ENCODE data around the gene PARP15.

The PARP15 gene

DNA sequence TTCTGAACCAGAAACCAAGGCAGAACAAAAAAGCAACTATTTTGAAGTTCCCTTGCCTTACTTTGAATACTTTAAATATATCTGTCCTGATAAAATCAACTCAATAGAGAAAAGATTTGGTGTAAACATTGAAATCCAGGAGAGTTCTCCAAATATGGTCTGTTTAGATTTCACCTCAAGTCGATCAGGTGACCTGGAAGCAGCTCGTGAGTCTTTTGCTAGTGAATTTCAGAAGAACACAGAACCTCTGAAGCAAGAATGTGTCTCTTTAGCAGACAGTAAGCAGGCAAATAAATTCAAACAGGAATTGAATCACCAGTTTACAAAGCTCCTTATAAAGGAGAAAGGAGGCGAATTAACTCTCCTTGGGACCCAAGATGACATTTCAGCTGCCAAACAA lies 8.7 kb upstream of the PARP15 start:
- in situ Hi-C loops (cut with MboI; ENCODE audit: low sequenced_read_pairs): no loop called here

DNA sequence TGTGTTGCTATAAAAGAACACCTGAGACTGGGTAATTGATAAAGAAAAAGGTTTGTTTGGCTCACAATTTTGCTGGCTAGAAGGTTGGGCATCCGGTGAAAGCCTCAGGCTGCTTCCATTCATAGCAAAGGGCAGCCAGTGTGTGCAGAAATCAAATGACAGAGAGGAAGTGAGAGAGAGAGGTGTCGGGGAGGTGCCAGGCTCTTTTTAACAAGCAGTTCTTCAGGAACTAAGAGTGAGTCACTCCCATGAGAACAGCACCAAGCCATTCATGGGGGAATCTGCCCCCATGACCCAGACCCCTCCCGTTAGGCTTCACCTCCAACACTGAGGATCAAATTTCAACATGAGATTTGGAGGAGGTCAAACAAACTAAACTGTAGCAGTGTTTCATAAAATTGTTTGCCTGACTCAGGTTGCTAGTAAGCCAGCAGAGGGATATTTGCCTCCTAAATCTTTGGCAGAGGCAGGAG lies 4.5 kb upstream of the PARP15 start:
- in situ Hi-C loops (cut with MboI; ENCODE audit: low sequenced_read_pairs): no loop called here

DNA sequence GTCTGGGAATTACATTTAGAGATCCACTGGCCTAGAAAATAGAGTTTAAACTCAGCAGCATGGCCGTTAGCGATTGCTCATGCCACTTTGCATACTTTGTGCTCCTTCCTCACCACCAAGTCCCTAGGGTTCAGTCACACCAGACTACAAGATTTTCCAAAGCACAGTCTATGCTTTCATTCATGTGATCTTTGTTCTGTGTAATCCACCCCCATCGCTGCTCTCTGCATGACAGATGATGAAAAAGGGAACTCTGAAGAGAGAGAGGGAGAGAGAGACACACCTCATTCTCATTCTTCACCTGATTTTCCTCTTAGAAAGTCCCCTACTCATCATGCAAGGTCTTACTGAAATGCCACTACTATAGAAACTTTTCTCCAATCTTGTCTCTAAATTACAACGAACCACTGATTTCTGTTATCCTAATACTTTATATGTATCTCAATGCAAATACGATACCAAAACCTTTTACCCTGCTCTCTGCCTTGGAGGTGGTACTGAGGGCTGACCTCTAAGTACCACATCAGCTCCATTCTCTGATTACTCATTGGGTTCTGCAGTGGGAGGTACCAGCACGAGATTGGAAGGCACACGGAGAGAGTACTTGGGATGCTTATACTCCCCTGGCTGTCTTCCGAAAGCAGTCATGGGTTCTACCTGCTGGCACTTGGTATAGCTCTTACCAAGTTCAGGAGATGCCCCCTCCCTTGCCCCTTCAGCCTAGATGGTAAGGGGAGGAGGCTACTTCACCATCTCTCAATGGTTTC lies 1.1 kb upstream of the PARP15 start:
- in situ Hi-C loops (cut with MboI; ENCODE audit: low sequenced_read_pairs): no loop called here

DNA sequence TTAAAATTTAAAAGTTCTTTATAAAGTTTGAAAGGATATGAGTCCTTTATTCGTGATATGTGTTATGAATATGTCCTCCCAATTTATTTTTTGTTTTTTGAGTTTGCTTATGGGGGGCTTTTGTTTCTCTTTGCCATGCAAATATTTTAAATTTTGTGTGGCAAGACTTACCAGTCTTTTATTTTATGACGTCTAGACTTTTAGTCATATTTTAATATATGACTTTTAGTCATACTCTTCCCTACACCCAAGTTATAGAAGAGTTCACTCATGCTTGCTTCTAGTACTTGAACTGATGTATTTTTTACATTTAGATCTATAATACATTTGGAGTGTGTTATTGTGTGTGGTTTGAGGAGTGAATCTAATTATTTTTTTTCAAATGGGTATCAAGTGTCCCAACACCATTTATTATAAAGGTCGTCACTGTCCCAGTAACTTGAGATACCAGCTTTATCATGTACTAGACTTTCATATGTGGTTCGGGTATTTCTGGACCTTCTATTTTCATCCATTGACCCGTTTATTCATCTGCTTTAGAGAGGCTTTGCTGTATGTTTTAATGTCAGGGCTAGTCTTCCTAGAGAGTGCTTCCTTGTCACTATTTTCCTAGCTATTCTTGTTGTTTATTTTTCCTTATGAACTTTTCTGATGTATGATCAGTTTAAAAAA lies 755 bp downstream of the PARP15 start:
- in situ Hi-C loops (cut with MboI; ENCODE audit: low sequenced_read_pairs): no loop called here

DNA sequence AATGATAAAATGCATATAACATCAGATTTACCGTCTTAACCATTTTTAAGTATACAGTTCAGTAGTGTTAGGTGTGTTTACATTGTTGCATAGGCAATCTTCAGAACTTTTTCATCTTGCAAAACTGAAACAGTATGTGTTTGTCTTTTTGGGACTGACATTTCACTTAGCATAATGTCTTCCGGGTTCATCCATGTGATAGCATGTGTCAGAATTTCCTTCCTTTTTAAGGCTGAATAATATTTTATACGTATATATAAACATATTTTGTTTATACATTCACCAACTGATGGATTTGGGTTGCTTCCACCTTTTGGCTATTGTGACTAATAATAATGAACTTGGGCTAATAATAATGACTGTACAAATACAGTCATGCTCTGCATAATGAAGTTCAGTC lies 3.0 kb downstream of the PARP15 start:
- in situ Hi-C loops (cut with MboI; ENCODE audit: low sequenced_read_pairs): no loop called here

DNA sequence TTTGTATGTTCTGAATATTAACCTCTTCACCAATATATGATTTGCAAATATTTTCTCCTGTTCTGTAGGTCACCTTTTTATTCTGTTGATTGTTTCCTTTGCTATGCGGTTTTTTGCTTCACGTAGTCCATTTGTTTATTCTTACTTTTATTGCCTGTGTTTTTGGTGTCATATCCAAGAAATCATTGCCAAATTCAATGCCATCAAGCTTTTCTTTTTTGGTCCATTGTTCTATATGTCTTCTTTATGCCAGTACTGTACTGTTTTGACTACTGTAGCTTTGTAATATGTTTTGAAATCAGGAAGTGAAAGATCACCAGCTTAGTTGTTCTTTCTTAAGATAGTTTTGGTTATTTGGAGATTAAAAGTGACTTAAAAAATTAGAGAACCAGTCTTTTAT lies 4.2 kb downstream of the PARP15 start:
- in situ Hi-C loops (cut with MboI; ENCODE audit: low sequenced_read_pairs): no loop called here

DNA sequence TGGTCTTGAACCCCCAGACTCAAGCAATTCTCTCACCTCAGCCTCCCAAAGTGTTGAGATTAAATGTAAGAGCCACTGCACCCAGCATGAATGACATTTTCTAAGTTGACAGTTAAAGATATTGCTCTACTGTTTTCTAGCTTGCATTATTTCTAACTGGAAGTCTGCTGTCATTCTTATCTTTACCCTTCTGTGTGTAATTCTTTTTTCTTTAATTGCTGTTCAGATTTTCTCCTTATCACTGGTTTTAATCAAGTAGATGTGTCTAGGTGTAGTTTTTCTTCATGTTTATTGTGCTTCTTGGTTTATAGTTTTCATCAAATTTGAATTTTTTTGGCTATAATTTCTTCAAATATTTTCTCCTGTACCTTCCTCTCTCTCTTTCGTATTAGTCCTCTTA lies 4.9 kb downstream of the PARP15 start:
- in situ Hi-C loops (cut with MboI; ENCODE audit: low sequenced_read_pairs): no loop called here

DNA sequence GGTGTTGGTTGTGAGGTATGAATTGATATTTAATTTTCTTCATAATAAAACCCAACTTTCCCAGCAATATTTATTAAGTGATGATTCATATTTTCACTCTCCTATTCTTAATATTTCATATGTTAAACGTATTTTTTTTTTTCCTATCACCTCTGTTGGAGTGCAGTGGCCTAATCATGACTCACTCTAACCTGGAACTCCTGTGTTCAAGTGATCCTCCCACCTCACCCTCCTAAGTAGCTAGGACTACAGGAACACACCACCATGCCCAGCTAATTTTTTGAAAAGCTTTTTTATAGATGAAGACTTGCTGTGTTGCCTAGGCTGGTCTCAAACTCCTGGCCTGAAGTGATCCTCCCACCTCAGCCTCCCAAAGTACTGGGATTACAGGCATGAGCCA lies 8.6 kb downstream of the PARP15 start:
- in situ Hi-C loops (cut with MboI; ENCODE audit: low sequenced_read_pairs): no loop called here

DNA sequence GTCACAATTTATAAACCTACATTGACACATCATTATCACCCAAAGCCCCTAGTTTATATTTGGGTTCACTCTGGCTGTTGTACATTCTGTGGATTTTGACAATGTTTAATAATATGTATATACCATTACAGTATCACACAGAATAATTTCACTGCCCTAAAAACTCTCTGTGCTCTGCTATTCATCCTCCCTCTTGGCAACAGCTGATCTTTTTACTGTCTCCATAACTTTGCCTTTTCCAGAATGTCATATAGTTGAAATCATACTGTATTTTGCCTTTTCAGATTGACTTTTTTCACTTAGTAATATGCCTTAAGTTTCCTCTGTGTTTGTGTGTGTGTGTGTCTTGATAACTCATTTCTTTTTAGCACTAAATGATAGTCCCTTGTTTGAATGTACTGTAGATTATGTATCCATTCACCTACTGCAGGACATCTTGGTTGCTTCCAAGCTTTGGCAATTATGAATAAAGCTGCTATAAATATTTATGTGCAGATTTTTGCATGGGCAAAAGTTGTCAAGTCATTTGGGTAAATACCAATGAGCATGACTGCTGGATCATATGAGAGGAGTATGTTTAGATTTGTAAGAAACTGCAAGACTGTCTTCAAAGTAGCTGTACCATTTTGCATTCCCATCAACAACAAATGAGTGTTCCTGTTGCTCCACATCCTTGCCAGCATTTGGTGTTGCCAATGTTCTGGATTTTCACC lies 9.5 kb downstream of the PARP15 start:
- in situ Hi-C loops (cut with MboI; ENCODE audit: low sequenced_read_pairs): no loop called here

DNA sequence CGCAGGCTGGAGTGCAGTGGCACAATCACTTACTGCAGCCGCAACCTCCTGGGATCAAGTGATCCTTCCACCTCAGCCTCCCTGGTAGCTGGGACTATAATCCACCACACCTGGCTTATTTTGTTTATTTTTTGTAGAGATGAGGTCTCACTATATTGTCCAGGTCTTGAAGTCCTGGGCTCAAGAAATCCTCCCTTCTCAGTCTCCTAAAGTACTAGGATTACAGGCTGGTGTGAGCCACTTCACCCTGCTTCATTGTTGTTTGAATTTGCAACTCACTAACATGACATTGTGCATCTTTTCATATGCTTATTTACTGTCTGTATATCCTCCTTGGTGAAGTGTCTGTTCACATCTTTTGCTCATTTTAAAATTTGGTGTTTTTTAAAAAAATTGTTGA lies 10.1 kb downstream of the PARP15 start:
- in situ Hi-C loops (cut with MboI; ENCODE audit: low sequenced_read_pairs): no loop called here

DNA sequence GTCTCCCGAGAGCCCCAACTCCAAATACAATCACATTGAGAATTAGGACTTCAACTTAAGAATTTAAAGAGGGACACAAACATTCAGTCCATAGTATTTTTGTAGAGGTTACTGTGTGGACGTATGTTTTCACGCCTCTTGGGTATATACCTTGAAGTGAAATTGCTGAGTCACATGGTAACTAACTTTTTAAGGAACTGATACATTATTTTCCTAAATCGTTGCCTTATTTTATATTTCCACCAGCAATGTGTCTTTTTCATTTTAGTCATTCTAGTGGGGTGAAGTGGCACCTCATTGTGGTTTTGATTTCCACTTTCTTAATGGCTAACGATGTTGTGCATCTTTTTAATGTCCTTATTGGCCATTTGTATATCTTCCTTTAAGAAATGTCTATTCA lies 11.8 kb downstream of the PARP15 start:
- in situ Hi-C loops (cut with MboI; ENCODE audit: low sequenced_read_pairs): no loop called here

DNA sequence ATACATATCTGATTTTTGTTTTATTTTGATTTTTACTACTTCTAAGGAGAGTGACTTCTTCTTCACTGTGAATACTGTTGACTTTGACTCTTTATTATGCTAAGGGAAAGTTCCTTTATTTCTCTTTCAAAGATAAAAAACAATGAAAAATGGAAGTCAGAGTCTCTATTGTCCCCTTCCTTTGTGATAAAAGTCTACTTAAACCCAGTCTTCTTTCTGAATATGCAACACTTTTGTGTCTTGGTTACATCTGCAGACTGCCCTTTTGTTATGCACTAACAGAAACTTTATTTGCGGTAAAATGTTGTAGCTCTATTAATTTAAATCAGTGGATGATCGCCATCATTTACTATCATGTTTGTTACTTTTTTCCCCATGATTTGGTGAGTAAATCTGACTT lies 13.2 kb downstream of the PARP15 start:
- in situ Hi-C loops (cut with MboI; ENCODE audit: low sequenced_read_pairs): no loop called here

DNA sequence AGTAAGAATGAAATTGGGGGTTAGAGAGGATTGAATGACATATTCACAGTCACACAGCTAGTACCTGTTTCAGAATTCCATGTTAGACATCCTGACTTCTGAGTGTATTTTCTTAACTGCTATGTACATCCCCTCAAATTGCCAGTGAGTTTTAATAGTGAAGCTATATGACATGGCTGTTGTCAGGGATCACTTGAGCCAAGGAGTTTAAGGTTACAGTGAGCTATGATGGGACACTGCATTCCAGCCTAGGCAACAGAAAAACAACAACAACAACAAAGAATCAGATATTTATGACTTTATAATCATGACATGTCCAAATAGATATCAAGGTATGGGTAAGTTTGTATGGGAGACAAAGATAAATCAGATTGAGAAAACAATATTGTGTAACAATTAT lies 16.6 kb downstream of the PARP15 start:
- in situ Hi-C loops (cut with MboI; ENCODE audit: low sequenced_read_pairs): no loop called here

DNA sequence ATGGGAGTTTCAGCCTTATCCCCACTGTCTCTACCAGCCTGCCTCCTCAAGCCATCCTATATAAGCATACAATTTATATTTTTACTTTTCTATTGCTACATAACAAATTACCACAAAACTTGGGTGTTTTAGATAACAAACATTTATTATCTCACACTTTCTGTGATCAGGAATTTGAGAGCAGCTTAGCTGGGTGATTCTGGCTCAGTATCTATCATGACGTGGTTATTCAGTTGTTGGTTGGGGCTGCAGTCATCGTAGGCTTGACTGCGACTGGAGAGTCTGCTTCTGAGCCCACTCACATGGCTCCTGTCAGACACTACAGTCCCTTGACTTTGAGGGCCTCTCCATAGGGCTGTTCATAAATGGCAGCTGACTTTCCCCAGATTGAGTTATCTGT lies 20.7 kb downstream of the PARP15 start:
- in situ Hi-C loops (cut with MboI; ENCODE audit: low sequenced_read_pairs): no loop called here

DNA sequence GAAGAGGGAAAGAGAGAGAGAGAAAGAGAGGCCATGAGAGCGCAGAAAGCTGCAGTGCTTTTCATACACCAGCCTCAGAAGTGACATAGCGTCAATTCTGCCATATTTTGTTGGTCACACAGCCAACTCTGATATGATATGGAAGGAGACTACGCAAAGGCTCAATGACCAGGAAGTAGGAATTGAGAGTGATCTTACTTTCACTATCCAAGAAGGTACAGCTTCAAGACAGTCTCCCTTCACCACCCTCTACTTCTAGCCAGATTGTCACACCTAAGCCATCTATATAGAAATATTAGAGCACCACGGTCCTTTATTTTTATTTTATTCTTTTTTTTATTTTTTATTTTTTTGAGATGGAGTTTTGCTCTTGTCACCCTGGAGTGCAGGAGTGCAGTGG lies 21.1 kb downstream of the PARP15 start:
- in situ Hi-C loops (cut with MboI; ENCODE audit: low sequenced_read_pairs): no loop called here

DNA sequence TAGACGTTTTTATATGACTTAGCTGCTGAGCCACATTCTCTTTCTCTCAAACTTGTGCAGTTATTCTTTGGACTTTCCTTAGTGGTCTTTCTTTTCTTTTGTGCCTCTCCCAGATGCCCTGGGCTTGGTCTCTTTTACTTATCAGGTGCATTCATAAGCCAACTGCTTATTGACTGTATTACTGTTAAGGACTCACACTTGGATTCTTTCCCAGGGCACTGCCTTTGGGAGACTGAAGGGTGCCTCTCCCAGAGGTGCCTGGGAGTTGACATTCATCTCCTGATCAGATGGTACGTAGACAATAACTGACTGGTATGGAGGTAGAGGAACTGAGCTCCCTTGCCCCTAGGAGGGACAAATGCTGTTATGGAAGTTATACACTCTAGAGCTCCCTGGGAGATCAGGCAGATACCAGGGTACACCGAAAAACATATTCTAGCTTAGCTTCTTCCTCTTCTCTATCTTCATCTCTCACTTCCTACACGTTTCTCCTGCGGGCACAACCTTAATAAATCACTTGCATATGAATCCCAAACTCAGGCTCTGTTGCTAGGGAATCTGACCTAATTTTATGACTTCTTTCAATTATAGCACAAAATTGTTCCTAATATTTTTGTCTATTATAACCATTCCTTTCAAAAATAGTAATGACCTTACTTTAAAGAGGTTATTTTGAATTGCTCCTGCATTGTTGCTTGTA lies 24.7 kb downstream of the PARP15 start:
- in situ Hi-C loops (cut with MboI; ENCODE audit: low sequenced_read_pairs): no loop called here

DNA sequence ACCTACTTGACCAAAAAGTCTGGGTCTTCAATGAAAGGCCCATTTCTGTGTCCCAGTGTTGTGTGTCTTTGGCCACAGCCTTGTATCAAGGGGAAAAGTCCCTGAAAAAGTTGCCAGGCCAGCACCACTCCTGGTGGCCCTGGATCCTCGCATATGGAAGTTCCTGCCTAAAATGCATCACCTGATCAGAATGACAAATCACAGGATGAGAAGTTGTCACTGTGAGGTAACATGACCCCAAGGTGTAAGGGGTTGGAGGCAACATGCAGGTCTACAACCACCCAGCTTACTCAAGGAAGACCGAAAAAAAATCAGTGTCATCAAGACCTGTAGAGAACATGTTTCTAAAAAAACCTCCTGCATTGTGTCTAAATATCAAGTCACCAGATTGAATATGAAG lies 25.6 kb downstream of the PARP15 start:
- in situ Hi-C loops (cut with MboI; ENCODE audit: low sequenced_read_pairs): no loop called here

DNA sequence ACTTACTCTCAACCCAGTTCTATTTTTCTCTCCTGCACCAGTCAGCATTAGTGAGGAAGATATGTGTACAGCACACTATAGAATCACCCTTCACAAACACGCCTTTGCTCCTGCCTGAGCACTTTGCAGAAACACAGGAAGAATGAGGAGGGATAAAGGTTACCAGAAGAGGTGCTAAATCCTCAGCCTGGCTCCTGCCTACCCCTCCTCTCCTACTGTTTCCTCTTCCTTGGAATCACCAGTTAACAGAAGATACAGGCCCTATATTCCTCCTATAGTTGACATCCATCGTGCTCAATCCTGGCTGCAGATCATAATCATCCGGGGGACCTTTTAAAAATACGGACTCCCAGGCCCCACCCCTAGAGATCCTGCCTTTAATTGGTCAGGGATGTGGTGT lies 28.9 kb downstream of the PARP15 start:
- in situ Hi-C loops (cut with MboI; ENCODE audit: low sequenced_read_pairs): no loop called here

DNA sequence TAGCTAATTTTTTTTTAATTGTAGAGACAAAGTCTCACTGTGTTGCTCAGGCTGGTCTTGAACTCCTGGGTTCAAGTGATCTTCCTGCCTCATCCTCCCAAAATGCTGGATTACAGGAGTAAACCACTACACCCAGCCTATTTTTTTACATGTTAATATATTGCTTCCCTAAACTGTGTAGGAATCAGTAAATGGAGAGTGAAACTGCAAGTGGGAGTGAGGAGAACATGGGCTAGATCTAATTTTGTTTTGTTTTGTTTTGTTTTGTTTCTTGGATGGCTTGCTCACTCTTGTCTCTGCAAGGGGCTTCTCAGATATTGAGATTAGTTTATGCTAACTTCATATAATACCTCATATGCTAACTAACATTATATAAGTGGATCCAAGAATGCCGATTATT lies 31.5 kb downstream of the PARP15 start:
- in situ Hi-C loops (cut with MboI; ENCODE audit: low sequenced_read_pairs): no loop called here

DNA sequence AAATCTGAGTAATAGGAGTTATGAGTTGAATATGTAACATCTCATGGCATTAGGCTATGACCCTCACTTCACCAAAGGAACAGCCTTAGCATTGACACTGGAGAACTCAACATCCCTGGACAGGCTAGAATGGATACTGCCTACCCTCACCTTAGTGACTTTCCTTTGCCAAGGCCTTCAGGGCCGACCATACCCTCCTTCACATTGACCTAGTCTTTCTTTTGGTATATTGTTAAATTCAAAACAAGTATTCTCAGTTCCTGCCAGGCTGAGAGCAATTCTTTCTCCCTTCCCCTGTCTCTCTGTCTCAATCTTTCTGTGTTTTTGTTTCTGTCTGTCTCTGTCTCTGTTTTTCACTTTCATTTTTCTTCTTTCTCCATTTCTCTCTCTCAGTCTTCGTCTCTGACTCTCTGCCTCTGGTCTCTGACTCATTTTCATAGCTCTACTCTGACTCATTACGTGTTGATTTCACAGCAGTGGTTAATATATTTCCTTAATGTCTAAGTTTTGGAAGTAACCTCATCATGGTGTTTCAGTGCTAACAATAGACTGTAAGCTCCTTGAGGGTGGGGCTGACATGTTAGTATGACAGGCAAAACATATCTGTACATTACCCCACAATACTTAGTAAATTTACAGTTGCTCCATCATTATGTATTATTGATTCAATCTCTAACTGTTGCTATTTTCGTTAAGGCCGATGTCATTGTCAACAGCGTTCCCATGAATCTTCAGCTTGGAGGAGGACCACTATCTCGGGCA lies 32.5 kb downstream of the PARP15 start:
- in situ Hi-C loops (cut with MboI; ENCODE audit: low sequenced_read_pairs): no loop called here

DNA sequence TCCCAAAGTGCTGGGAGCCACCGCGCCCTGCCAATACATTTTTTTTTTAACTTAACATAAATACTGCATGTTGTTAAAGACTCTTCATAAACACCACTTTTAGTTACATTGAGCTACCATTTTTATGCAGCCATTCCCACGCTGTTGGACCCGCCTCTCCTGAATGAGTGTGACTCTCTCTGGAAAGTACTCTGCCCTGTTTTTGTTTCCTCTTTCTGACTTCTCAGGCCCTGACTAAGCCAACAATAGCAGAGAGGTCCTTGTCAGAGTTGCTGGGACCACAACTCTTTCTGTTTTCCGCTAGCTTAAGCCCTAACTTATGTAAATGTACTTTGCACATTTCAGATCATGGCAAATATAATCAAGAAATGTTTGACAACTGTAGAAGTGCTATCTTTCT lies 35.2 kb downstream of the PARP15 start:
- in situ Hi-C loops (cut with MboI; ENCODE audit: low sequenced_read_pairs): no loop called here

Data from HL-60/S4 (cell line).